Testis (tissue), 3 donors: ENCODE data around the gene GUK1. TPM values are rescaled to one million over a fixed set of nuclear protein-coding genes. Genes with fewer than 3 reads are reported as not detected.

Source experiments
- DNase-seq: peaks from one replicate; pipeline ENCODE4 v3.0.0-alpha.2; 2019
- H3K27ac ChIP-seq, 2 donors: fragments of 200-600 bp; sonication (generic); one replicate each; pipeline ENCODE4 v1.5.1; 2019
- H3K27me3 ChIP-seq: fragments of 200-600 bp; sonication (generic); one replicate; pipeline ENCODE4 v1.5.1; 2019
- H3K36me3 ChIP-seq: fragments of 200-600 bp; sonication (generic); one replicate; pipeline ENCODE4 v1.5.1; 2017; ENCODE audit warnings: low read depth; ENCODE audit errors: missing control alignments
- H3K4me1 ChIP-seq: fragments of 200-600 bp; sonication (generic); one replicate; pipeline ENCODE4 v1.5.1; 2019
- H3K4me3 ChIP-seq, 2 donors: fragments of 200-600 bp; sonication (generic); one replicate each; pipeline ENCODE4 v1.5.1; 2017 to 2019
- H3K9me3 ChIP-seq: fragments of 200-600 bp; sonication (generic); one replicate; pipeline ENCODE4 v1.5.1; 2017
- CTCF ChIP-seq, 3 experiments: fragments of 450-650 bp in 2 of 3; fragments of 200-600 bp in 1 of 3; sonication (generic) in 1 of 3; IDR thresholded peaks; one replicate each; pipeline ENCODE4 v1.5.1; 2016 to 2019; ENCODE audit warnings: antibody characterized with exemption in 3 of 3, mild to moderate bottlenecking in 2 of 3, moderate library complexity in 1 of 3
- POLR2A ChIP-seq: fragments of 450-650 bp; IDR thresholded peaks from one replicate; pipeline ENCODE4 v1.6.1; 2017; ENCODE audit warnings: antibody characterized with exemption, mild to moderate bottlenecking, moderate library complexity
- WGBS, 2 donors: methylation state at CpG; one replicate each; pipeline ENCODE4 v1.1.5; 2018; 5-methylcytosine and 5-hydroxymethylcytosine counted together
- intact Hi-C: fragments of 100-400 bp; cut with DNase I; formaldehyde crosslinking; loops from one replicate; pipeline ENCODE4 v1.15.1; 2023; ENCODE audit warnings: low total_unique reads
- polyA plus RNA-seq: library from polyadenylated mRNA; stranded (reverse); fragments of 350-450 nt; fragmentation: Illumina TruSeq; extraction: RNeasy Lipid Tissue Mini Kit (QIAGEN cat#74804); gene quantifications from one replicate; pipeline ENCODE4 v1.2.3, GENCODE V29; 2014; ENCODE audit warnings: low read depth, low replicate concordance; ENCODE audit not compliant: insufficient read depth
- total RNA-seq, 2 donors: library from RNA; depleted of rRNA; stranded (reverse); fragments of >200 nt; gene quantifications; one replicate each; pipeline ENCODE4 v1.2.3, GENCODE V29; 2016

The GUK1 gene
- total and polyA plus RNA-seq, 3 donors from 2014 or later: 236 to 343 (median 298) TPM

GRCh38 chr1:228122921-228123441 is 17.1 kb upstream of the GUK1 start:
- no peaks in the 10 kb centered on the region for H3K9me3 ChIP-seq
- H3K27me3 ChIP-seq: no peaks in the 10 kb centered on the region
- H3K36me3 ChIP-seq: no peaks in the 10 kb centered on the region
- H3K27ac ChIP-seq: no peak overlapping the region
- no peaks in the 10 kb centered on the region for H3K4me1 ChIP-seq
- no peak for DNase-seq
- WGBS, 2 donors: 47 to 70% methylated on average over 1 of the region's 1 CpG
- no peak overlapping the region for H3K4me3 ChIP-seq
- intact Hi-C loops: no loop called here
- TF ChIP-seq CTCF (IDR thresholded peaks at IDR 0.05): no peak
- TF ChIP-seq POLR2A: no peak

GRCh38 chr1:228123505-228123904 is 16.6 kb upstream of the GUK1 start:
- Histone ChIP-seq H3K4me1 (no peaks in the 10 kb centered on the region), H3K9me3 (no peaks in the 10 kb centered on the region), H3K36me3 (no peaks in the 10 kb centered on the region), H3K27me3 (no peaks in the 10 kb centered on the region), H3K4me3 (no peak overlapping the region), H3K27ac (no peak overlapping the region)
- no peak for DNase-seq
- 81 to 87% methylated on average over 2 of the region's 2 CpGs for WGBS, 2 donors
- intact Hi-C loops: no loop called here
- TF ChIP-seq CTCF (IDR thresholded peaks at IDR 0.05): no peak

GRCh38 chr1:228125185-228125584 is 14.9 kb upstream of the GUK1 start:
- DNase-seq: no peak
- no peak overlapping the region for H3K27ac ChIP-seq
- no peaks in the 10 kb centered on the region for H3K27me3 ChIP-seq
- intact Hi-C loops: no loop called here
- H3K9me3 ChIP-seq: no peaks in the 10 kb centered on the region
- H3K4me1 ChIP-seq: no peaks in the 10 kb centered on the region
- 75 to 82% methylated on average over 5 of the region's 5 CpGs for WGBS, 2 donors
- H3K36me3 ChIP-seq: no peaks in the 10 kb centered on the region
- TF ChIP-seq POLR2A (no peak), CTCF (IDR thresholded peaks at IDR 0.05) (no peak)
- no peak overlapping the region for H3K4me3 ChIP-seq

- no peak for DNase-seq
- WGBS, 2 donors: 89 to 96% methylated on average over 2 of the region's 2 CpGs
- Histone ChIP-seq H3K4me1 (no peaks in the 10 kb centered on the region), H3K9me3 (no peaks in the 10 kb centered on the region), H3K4me3 (no peak overlapping the region), H3K27me3 (no peaks in the 10 kb centered on the region), H3K27ac (no peak overlapping the region), H3K36me3 (no peaks in the 10 kb centered on the region)
- intact Hi-C loops: loop anchor here (10.0 kb wide), 1 partner anchor 363 kb away; no protein-coding TSS in a partner anchor
- TF ChIP-seq CTCF (IDR thresholded peaks at IDR 0.05) (no peak), POLR2A (no peak)
Observed at GRCh38 chr1:228131766-228132165, 8.3 kb upstream of the GUK1 start.

GRCh38 chr1:228134591-228134990 is 5.5 kb upstream of the GUK1 start:
- H3K9me3 ChIP-seq: no peaks in the 10 kb centered on the region
- no peaks in the 10 kb centered on the region for H3K27me3 ChIP-seq
- H3K36me3 ChIP-seq: no peaks in the 10 kb centered on the region
- no peak overlapping the region for H3K27ac ChIP-seq
- H3K4me3 ChIP-seq: no peak overlapping the region
- no peak for DNase-seq
- intact Hi-C loops: loop anchor here (10.0 kb wide), 1 partner anchor 360 kb away; no protein-coding TSS in a partner anchor
- TF ChIP-seq CTCF (IDR thresholded peaks at IDR 0.05) (no peak), POLR2A (no peak)
- 81 to 86% methylated on average over 12 of the region's 12 CpGs for WGBS, 2 donors
- no peaks in the 10 kb centered on the region for H3K4me1 ChIP-seq
